Measurements from ENCODE around the gene MAGI1. TPM values are rescaled to one million over a fixed set of nuclear protein-coding genes. Genes with fewer than 3 reads are reported as not detected.

MAGI1 gene
- total RNA-seq = 10 to 100 TPM in 3 of 4 donors, 1 to 10 TPM in 1; 7.6 to 42.9 (median 37.0) TPM

DNA sequence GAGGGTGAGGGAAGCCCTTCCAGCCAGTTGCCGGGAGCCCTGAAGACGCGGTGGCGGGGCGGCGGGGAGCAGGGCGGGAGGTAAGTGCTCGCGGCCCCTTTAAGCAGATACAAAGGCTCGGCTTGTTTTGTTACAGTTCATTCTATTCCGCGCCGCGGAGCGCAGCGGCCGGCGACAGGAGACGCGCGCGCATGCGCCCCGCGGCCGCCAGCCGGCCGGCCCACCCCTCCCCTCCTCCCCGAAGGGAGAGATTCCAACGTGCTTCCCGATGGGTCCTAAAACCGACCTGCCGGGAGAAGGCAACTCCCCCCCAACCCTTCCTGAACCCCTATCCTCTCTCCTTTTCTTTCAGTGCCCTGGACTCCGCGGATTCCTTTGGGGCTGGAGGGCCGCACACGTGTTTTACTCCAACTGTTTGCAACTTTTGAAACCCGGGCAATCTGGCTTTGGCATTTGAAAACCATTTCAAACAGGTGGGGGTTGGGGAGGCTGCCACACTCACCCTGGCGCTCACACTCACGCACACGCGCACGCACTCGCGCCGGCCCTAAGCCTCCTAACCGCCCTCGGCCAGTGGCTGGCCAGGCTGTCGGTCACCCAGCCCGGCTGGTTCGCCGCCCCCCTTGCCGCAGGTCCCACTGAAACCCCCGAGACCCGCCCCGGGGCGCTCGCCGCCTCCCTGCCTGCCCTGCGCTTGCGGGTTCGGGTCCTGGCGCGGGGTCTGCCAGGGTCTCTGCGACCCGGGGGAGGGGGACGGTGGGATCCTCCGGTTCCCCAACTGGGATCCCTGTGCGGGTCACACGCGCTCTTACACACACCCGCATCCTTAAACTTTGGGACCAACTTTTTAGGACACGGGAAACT, at the start of gene MAGI1:
Gene MAGI1, minus strand, starts transcription at position 193 of the 864 bp plus-strand sequence. CDS start 610 bp downstream, outside the sequence.
- peak; percentile 90 to 91 for DNase-seq
- peak; percentile 68 to 73 for TF ChIP-seq POLR2A (IDR thresholded peaks at IDR 0.05)
- TF ChIP-seq, protein P1, sequence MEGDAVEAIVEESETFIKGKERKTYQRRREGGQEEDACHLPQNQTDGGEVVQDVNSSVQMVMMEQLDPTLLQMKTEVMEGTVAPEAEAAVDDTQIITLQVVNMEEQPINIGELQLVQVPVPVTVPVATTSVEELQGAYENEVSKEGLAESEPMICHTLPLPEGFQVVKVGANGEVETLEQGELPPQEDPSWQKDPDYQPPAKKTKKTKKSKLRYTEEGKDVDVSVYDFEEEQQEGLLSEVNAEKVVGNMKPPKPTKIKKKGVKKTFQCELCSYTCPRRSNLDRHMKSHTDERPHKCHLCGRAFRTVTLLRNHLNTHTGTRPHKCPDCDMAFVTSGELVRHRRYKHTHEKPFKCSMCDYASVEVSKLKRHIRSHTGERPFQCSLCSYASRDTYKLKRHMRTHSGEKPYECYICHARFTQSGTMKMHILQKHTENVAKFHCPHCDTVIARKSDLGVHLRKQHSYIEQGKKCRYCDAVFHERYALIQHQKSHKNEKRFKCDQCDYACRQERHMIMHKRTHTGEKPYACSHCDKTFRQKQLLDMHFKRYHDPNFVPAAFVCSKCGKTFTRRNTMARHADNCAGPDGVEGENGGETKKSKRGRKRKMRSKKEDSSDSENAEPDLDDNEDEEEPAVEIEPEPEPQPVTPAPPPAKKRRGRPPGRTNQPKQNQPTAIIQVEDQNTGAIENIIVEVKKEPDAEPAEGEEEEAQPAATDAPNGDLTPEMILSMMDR (IDR thresholded peaks at IDR 0.05) = peak in 2 of 4 experiments; percentile 14 to 26
- Histone ChIP-seq H3K9me3 (no peaks in the 10 kb centered on the region), H3K27me3 (no peaks in the 10 kb centered on the region), H3K36me3 (no peaks in the 10 kb centered on the region), H3K4me1 (no peaks in the 10 kb centered on the region), H3K4me3 (peak within 1 kb of the TSS; percentile 75 to 81), H3K27ac (peak within 1 kb of the TSS; percentile 92)
- intact Hi-C loops (cut with DNase I; ENCODE audit: low total_unique reads) = no loop called here

DNA sequence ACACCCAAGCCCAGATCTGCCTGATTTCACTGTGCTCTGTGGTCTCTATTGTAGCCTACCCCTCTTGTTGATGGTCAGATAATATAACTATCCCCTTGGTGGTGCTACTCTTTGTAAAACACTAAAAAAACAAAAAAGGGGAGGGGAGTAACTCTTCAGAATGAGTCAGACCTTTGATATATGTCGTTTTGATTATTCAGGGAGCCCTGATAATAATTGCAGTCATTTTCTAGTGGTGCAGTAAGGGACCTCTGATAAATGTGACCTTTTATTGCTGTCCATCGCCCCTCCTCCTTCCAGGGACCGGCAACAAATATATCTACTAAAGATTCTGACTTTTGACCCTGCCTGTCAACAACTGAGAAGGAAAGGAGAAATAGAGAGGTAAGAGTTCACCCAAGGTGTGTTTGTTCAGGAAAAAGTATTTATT, 45.1 kb upstream of the MAGI1 start:
- no peaks in the 10 kb centered on the region for H3K27me3 ChIP-seq
- TF ChIP-seq, protein P1 (IDR thresholded peaks at IDR 0.05) = no peak
- TF ChIP-seq POLR2A (IDR thresholded peaks at IDR 0.05) = no peak

DNA sequence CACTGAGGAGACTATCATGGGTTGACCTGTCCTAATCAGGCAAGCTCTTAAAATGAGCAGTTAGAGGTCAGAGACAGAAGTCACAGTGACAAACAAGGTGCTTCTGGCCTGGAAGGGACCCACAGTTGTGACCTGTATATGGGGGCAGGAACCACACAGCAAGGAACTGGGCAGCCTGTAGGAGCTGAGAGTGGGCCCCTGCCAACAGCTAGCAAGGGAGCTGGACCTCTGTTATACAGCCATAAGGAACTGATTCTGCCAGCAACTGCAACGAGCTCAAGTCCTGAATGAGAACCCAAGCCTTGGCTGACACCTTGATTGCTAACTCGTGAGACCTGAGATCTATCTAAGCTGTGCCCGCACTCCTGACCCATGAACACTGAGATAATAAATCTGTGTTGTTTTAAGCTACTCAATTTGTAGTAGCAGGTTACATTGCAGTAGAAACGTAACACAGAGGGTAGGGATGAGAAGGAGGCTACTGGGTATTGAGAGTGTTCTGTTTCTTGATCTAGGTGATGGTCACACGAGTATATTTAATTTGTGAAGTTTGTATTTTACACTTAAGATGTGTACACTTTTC, 44.5 kb upstream of the MAGI1 start:
- H3K4me3 ChIP-seq = no peak overlapping the region
- TF ChIP-seq, protein P1 (IDR thresholded peaks at IDR 0.05) = no peak
- TF ChIP-seq POLR2A (IDR thresholded peaks at IDR 0.05) = no peak
- no peaks in the 10 kb centered on the region for H3K36me3 ChIP-seq
- intact Hi-C loops (cut with DNase I; ENCODE audit: low total_unique reads) = no loop called here
- no peaks in the 10 kb centered on the region for H3K4me1 ChIP-seq
- H3K9me3 ChIP-seq = no peaks in the 10 kb centered on the region
- DNase-seq = no peak
- H3K27me3 ChIP-seq = no peaks in the 10 kb centered on the region
- H3K27ac ChIP-seq = no peak overlapping the region

More for the DNA sequence above, 45.1 kb upstream of the MAGI1 start:
- no peak overlapping the region for H3K27ac ChIP-seq
- H3K36me3 ChIP-seq = no peaks in the 10 kb centered on the region
- H3K4me1 ChIP-seq = no peaks in the 10 kb centered on the region
- H3K9me3 ChIP-seq = no peaks in the 10 kb centered on the region
- no peak for DNase-seq
- H3K4me3 ChIP-seq = no peak overlapping the region
- intact Hi-C loops (cut with DNase I; ENCODE audit: low total_unique reads) = no loop called here

DNA sequence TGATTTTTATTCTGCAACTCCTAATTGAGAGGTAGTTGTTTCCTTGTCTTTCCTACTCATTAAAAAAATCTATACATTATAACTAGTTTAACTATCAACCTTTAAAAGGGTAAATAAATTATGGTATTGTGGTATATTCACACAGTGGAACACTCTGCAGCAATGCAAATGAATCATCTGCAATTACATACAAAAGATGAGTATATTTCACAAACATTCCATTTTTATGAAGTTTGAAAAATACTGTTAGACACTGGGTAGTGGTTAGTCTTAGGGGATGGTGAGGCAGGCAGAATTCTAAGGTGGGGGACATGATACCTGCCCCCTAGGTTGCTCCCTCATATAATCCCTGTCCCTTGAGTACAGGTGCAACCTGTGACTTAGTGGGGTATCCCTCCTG, 44.0 kb upstream of the MAGI1 start:
- no peak overlapping the region for H3K4me3 ChIP-seq
- H3K4me1 ChIP-seq = no peaks in the 10 kb centered on the region
- no peaks in the 10 kb centered on the region for H3K27me3 ChIP-seq
- H3K9me3 ChIP-seq = no peaks in the 10 kb centered on the region
- DNase-seq = no peak
- intact Hi-C loops (cut with DNase I; ENCODE audit: low total_unique reads) = no loop called here
- TF ChIP-seq POLR2A (IDR thresholded peaks at IDR 0.05) = no peak
- TF ChIP-seq, protein P1 (IDR thresholded peaks at IDR 0.05) = no peak
- no peaks in the 10 kb centered on the region for H3K36me3 ChIP-seq
- H3K27ac ChIP-seq = no peak overlapping the region

DNA sequence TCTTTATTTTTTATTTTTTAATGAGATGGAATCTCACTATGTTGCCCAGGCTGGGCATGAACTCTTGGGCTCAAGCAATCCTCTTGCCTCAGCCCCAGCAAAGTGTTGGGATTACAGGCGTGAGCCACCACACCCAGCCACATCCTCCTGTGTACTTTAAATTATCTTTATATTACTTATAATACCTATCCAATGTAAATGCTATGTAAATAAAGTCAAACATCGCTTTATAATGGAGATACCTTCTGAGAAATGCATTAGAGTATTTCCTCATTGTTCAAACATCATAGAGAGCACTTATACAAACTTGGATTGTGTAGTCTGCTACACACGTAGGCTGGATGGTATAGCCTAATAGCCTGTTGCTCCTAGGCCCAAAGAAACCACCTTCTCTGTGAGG, 41.4 kb upstream of the MAGI1 start:
- TF ChIP-seq, protein P1 (IDR thresholded peaks at IDR 0.05) = no peak
- no peak for TF ChIP-seq POLR2A (IDR thresholded peaks at IDR 0.05)
- H3K4me3 ChIP-seq = no peak overlapping the region

More for the DNA sequence above, 41.4 kb upstream of the MAGI1 start:
- no peaks in the 10 kb centered on the region for H3K36me3 ChIP-seq
- intact Hi-C loops (cut with DNase I; ENCODE audit: low total_unique reads) = no loop called here
- no peak for DNase-seq
- H3K4me1 ChIP-seq = no peaks in the 10 kb centered on the region
- no peaks in the 10 kb centered on the region for H3K9me3 ChIP-seq
- H3K27me3 ChIP-seq = no peaks in the 10 kb centered on the region
- H3K27ac ChIP-seq = no peak overlapping the region

Measured in uterus (tissue), 4 donors.